Hypothalamus (tissue), 51 donors: ENCODE data around the gene RGCC.
"Not testable (repeated sequence)": the region's sequence is repeated elsewhere in the genome, so short reads cannot be mapped to it uniquely, and the experiment has no call there.

ENCODE experiments used
- DNase-seq, 51 donors: peaks; one replicate each; lab custom pipeline; 2025; lab: John Stamatoyannopoulos, UW

Gene RGCC

GRCh38 chr13:41487222-41487621, 29.9 kb downstream of the RGCC start:
- DNase-seq, result no peak

- DNase-seq, result no peak
Measured at GRCh38 chr13:41488124-41488523, 30.8 kb downstream of the RGCC start.

GRCh38 chr13:41490371-41491015, 33.1 kb downstream of the RGCC start:
- DNase-seq, result no peak

- DNase-seq, result no peak
Measured at GRCh38 chr13:41491436-41491835, 34.1 kb downstream of the RGCC start.

GRCh38 chr13:41492432-41493260, 35.3 kb downstream of the RGCC start:
- no peak for DNase-seq

GRCh38 chr13:41494202-41494601, 36.9 kb downstream of the RGCC start:
- no peak for DNase-seq

GRCh38 chr13:41495044-41495443, 37.7 kb downstream of the RGCC start:
- no peak for DNase-seq

- DNase-seq, result no peak
Measured at GRCh38 chr13:41496420-41497234, 39.3 kb downstream of the RGCC start.

GRCh38 chr13:41497436-41497835, 40.1 kb downstream of the RGCC start:
- no peak for DNase-seq

- no peak for DNase-seq
Measured at GRCh38 chr13:41499452-41499851, 42.1 kb downstream of the RGCC start.

- DNase-seq, result no peak
Measured at GRCh38 chr13:41500511-41500910, 43.2 kb downstream of the RGCC start.

GRCh38 chr13:41501281-41501680, 43.9 kb downstream of the RGCC start:
- no peak for DNase-seq

- no peak for DNase-seq
Measured at GRCh38 chr13:41502031-41502430, 44.7 kb downstream of the RGCC start.

- no peak for DNase-seq
Measured at GRCh38 chr13:41502673-41503072, 45.3 kb downstream of the RGCC start.

- no peak for DNase-seq
Measured at GRCh38 chr13:41503356-41503755, 46.0 kb downstream of the RGCC start.

GRCh38 chr13:41504657-41505056, 47.3 kb downstream of the RGCC start:
- not testable (repeated sequence) for DNase-seq

- no peak for DNase-seq
Measured at GRCh38 chr13:41505209-41505835, 48.0 kb downstream of the RGCC start.

GRCh38 chr13:41506312-41506711, 49.0 kb downstream of the RGCC start:
- no peak for DNase-seq

GRCh38 chr13:41509971-41510370, 52.6 kb downstream of the RGCC start:
- no peak for DNase-seq

GRCh38 chr13:41511827-41512226, 54.5 kb downstream of the RGCC start:
- no peak for DNase-seq

GRCh38 chr13:41512441-41512840, 55.1 kb downstream of the RGCC start:
- no peak for DNase-seq
